Measurements from ENCODE around the gene KMT2E.

Gene KMT2E

GRCh38 chr7:105060923-105061322 is 46.9 kb downstream of the KMT2E start:
- DNase-seq (ENCODE audit: low spot score), result no peak
- no peak for TF ChIP-seq CTCF (IDR thresholded peaks at IDR 0.05; ENCODE audit: borderline replicate concordance, control extremely low read depth, extremely low read depth, insufficient read depth, missing control alignments)
- in situ Hi-C loops (cut with MboI; ENCODE audit: low sequenced_read_pairs, unreplicated experiment), result no loop called here

- TF ChIP-seq CTCF (IDR thresholded peaks at IDR 0.05; ENCODE audit: borderline replicate concordance, control extremely low read depth, extremely low read depth, insufficient read depth, missing control alignments), result no peak
- no peak for DNase-seq (ENCODE audit: low spot score)
- in situ Hi-C loops (cut with MboI; ENCODE audit: low sequenced_read_pairs, unreplicated experiment), result no loop called here
Measured at GRCh38 chr7:105065104-105065503, 51.1 kb downstream of the KMT2E start.

- in situ Hi-C loops (cut with MboI; ENCODE audit: low sequenced_read_pairs, unreplicated experiment), result no loop called here
- DNase-seq (ENCODE audit: low spot score), result no peak
- no peak for TF ChIP-seq CTCF (IDR thresholded peaks at IDR 0.05; ENCODE audit: borderline replicate concordance, control extremely low read depth, extremely low read depth, insufficient read depth, missing control alignments)
Measured at GRCh38 chr7:105067691-105068090, 53.7 kb downstream of the KMT2E start.

GRCh38 chr7:105068886-105069285 is 54.9 kb downstream of the KMT2E start:
- DNase-seq (ENCODE audit: low spot score), result no peak
- in situ Hi-C loops (cut with MboI; ENCODE audit: low sequenced_read_pairs, unreplicated experiment), result no loop called here
- no peak for TF ChIP-seq CTCF (IDR thresholded peaks at IDR 0.05; ENCODE audit: borderline replicate concordance, control extremely low read depth, extremely low read depth, insufficient read depth, missing control alignments)

GRCh38 chr7:105073143-105073542 is 59.1 kb downstream of the KMT2E start:
- DNase-seq (ENCODE audit: low spot score), result no peak
- TF ChIP-seq CTCF (IDR thresholded peaks at IDR 0.05; ENCODE audit: borderline replicate concordance, control extremely low read depth, extremely low read depth, insufficient read depth, missing control alignments), result no peak
- in situ Hi-C loops (cut with MboI; ENCODE audit: low sequenced_read_pairs, unreplicated experiment), result no loop called here

GRCh38 chr7:105079348-105079747 is 65.3 kb downstream of the KMT2E start:
- no peak for TF ChIP-seq CTCF (IDR thresholded peaks at IDR 0.05; ENCODE audit: borderline replicate concordance, control extremely low read depth, extremely low read depth, insufficient read depth, missing control alignments)
- in situ Hi-C loops (cut with MboI; ENCODE audit: low sequenced_read_pairs, unreplicated experiment), result no loop called here
- no peak for DNase-seq (ENCODE audit: low spot score)

GRCh38 chr7:105084581-105084980 is 70.6 kb downstream of the KMT2E start:
- TF ChIP-seq CTCF (IDR thresholded peaks at IDR 0.05; ENCODE audit: borderline replicate concordance, control extremely low read depth, extremely low read depth, insufficient read depth, missing control alignments), result no peak
- in situ Hi-C loops (cut with MboI; ENCODE audit: low sequenced_read_pairs, unreplicated experiment), result no loop called here
- no peak for DNase-seq (ENCODE audit: low spot score)

Measured in GM13976 (cell line).